NCI-H146 treated with DMSO at 0.1 percent for 48 hours (cell line): Measurements from ENCODE around the gene ARHGEF37.
A peak's percentile ranks its signal among the peaks of the same experiment; 100 is the strongest.
"Not testable (repeated sequence)": the region's sequence is repeated elsewhere in the genome, so short reads cannot be mapped to it uniquely, and the experiment has no call there.

Source experiments
- DNase-seq: peaks from one replicate; lab custom pipeline; 2025; ENCODE audit not compliant: unreplicated experiment; lab: John Stamatoyannopoulos, UW

ARHGEF37 gene

GRCh38 chr5:149564542-149565140, 16.7 kb upstream of the ARHGEF37 start:
- DNase-seq = peak; percentile 53

- no peak for DNase-seq
Measured at GRCh38 chr5:149567226-149567625, 14.1 kb upstream of the ARHGEF37 start.

GRCh38 chr5:149572170-149572569, 9.1 kb upstream of the ARHGEF37 start:
- DNase-seq = no peak

- DNase-seq = no peak
Measured at GRCh38 chr5:149572576-149573231, 8.6 kb upstream of the ARHGEF37 start.

GRCh38 chr5:149575131-149575530, 6.2 kb upstream of the ARHGEF37 start:
- no peak for DNase-seq

- no peak for DNase-seq
Measured at GRCh38 chr5:149576021-149576420, 5.3 kb upstream of the ARHGEF37 start.

- no peak for DNase-seq
Measured at GRCh38 chr5:149578896-149579295, 2.4 kb upstream of the ARHGEF37 start.

GRCh38 chr5:149580808-149581191, 498 bp upstream of the ARHGEF37 start:
- DNase-seq = no peak

- DNase-seq = peak; percentile 54
Measured at GRCh38 chr5:149581931-149582768, 852 bp downstream of the ARHGEF37 start.

- DNase-seq = no peak
Measured at GRCh38 chr5:149583394-149583793, 2.1 kb downstream of the ARHGEF37 start.

- no peak for DNase-seq
Measured at GRCh38 chr5:149584121-149584520, 2.8 kb downstream of the ARHGEF37 start.

GRCh38 chr5:149585910-149586309, 4.6 kb downstream of the ARHGEF37 start:
- no peak for DNase-seq

GRCh38 chr5:149586708-149587318, 5.5 kb downstream of the ARHGEF37 start:
- no peak for DNase-seq

GRCh38 chr5:149588936-149589335, 7.6 kb downstream of the ARHGEF37 start:
- no peak for DNase-seq

- no peak for DNase-seq
Measured at GRCh38 chr5:149593370-149593769, 12.1 kb downstream of the ARHGEF37 start.

GRCh38 chr5:149594206-149594895, 13.1 kb downstream of the ARHGEF37 start:
- DNase-seq = no peak

GRCh38 chr5:149595105-149595504, 13.8 kb downstream of the ARHGEF37 start:
- DNase-seq = not testable (repeated sequence)

GRCh38 chr5:149596712-149597111, 15.4 kb downstream of the ARHGEF37 start:
- DNase-seq = no peak

GRCh38 chr5:149597618-149598017, 16.3 kb downstream of the ARHGEF37 start:
- no peak for DNase-seq

- not testable (repeated sequence) for DNase-seq
Measured at GRCh38 chr5:149598234-149598633, 16.9 kb downstream of the ARHGEF37 start.

- no peak for DNase-seq
Measured at GRCh38 chr5:149598966-149599365, 17.7 kb downstream of the ARHGEF37 start.
